ENCODE data around the gene OR4C6.

GRCh38 chr11:55648027-55648426 lies 14.0 kb upstream of the OR4C6 start, which contains the start of gene OR4S2:
- TF ChIP-seq POLR2A (IDR thresholded peaks at IDR 0.05; ENCODE audit: low read length) (no peak), RAD21 (conservative IDR thresholded peaks at IDR 0.05 in 1 of 2, IDR thresholded peaks at IDR 0.05 in 1 of 2) (no peak), EP300 (IDR thresholded peaks at IDR 0.05) (no peak), CEBPB (IDR thresholded peaks at IDR 0.05) (no peak), MAFK (IDR thresholded peaks at IDR 0.05; ENCODE audit: partially characterized antibody) (no peak), CHD2 (IDR thresholded peaks at IDR 0.05; ENCODE audit: low read length, partially characterized antibody) (no peak), SMC3 (IDR thresholded peaks at IDR 0.05) (no peak), RNF2 (IDR thresholded peaks at IDR 0.05; ENCODE audit: borderline replicate concordance, low read depth) (no peak), RCOR1 (IDR thresholded peaks at IDR 0.05; ENCODE audit: low read depth, low read length) (no peak), JUNB (IDR thresholded peaks at IDR 0.05) (no peak)
- TF ChIP-seq, protein P1, sequence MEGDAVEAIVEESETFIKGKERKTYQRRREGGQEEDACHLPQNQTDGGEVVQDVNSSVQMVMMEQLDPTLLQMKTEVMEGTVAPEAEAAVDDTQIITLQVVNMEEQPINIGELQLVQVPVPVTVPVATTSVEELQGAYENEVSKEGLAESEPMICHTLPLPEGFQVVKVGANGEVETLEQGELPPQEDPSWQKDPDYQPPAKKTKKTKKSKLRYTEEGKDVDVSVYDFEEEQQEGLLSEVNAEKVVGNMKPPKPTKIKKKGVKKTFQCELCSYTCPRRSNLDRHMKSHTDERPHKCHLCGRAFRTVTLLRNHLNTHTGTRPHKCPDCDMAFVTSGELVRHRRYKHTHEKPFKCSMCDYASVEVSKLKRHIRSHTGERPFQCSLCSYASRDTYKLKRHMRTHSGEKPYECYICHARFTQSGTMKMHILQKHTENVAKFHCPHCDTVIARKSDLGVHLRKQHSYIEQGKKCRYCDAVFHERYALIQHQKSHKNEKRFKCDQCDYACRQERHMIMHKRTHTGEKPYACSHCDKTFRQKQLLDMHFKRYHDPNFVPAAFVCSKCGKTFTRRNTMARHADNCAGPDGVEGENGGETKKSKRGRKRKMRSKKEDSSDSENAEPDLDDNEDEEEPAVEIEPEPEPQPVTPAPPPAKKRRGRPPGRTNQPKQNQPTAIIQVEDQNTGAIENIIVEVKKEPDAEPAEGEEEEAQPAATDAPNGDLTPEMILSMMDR (IDR thresholded peaks at IDR 0.05), result no peak
- TF ChIP-seq, protein P2, sequence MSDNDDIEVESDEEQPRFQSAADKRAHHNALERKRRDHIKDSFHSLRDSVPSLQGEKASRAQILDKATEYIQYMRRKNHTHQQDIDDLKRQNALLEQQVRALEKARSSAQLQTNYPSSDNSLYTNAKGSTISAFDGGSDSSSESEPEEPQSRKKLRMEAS (IDR thresholded peaks at IDR 0.05), result no peak
